A673 (cell line): Measurements from ENCODE around the gene DYNC2I2.

Source experiments
- CTCF ChIP-seq: fragments of 300-800, 200-600 bp; sonication (generic); conservative IDR thresholded peaks from 2 replicates; pipeline ENCODE4 v1.5.1; 2017; ENCODE audit warnings: low read depth, mild to moderate bottlenecking, antibody characterized with exemption, low read length, moderate library complexity, mixed read lengths
- EZH2 ChIP-seq: fragments of 200-600 bp; sonication (generic); IDR thresholded peaks from 2 replicates; pipeline ENCODE4 v1.6.1; 2017; ENCODE audit warnings: borderline replicate concordance, low read depth, mild to moderate bottlenecking, mixed read lengths, antibody characterized with exemption, low read length; ENCODE audit not compliant: poor library complexity, severe bottlenecking

DNA sequence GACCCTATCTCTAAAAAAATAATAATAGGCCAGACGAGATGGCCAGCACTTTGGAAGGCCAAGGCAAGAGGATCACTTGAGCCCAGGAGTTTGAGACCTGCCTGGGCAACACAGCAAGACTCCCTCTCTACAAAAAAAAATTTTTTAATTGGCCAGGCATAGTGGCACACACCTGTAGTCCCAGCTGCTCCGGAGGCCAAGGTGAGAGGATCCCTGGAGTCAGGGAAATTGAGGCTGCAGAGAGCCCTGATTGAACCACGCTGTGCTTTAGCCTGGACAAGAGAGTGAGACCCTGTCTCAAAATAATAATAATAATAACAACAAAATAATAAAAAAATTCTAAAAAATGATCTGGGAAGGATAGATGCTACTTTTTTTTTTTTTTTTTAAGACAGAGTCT lies 1.1 kb upstream of the DYNC2I2 start:
- TF ChIP-seq CTCF (no peak), EZH2 (no peak)
